Measurements from ENCODE around the gene ERBB4.
"Not testable (repeated sequence)": the region's sequence is repeated elsewhere in the genome, so short reads cannot be mapped to it uniquely, and the experiment has no call there.

Gene ERBB4

GRCh38 chr2:212226114-212226513 is 312.5 kb downstream of the ERBB4 start:
- DNase-seq (ENCODE audit: low read depth, low spot score), result no peak

DNA sequence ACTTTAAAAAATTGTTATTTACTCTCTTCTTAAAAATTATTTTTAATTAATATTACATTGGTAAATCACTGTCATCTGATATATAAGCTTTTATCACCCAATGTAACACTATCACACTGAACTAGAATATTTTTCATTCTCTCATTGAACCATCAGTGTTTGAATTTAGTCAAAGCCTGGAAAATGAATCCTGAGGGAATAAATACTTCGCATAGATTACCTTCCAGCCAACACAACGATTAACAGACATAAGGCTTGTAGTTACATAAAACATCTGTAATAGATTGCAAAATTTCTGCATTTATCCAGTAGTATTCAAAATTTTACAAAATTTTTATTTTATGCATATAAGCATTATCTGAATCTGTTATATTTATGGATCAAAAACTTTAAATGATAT is 314.9 kb downstream of the ERBB4 start:
- DNase-seq (ENCODE audit: low read depth, low spot score), result no peak

- no peak for DNase-seq (ENCODE audit: low read depth, low spot score)
These were observed 325.4 kb downstream of the ERBB4 start for GRCh38 chr2:212213191-212213590.

GRCh38 chr2:212208467-212208866 is 330.1 kb downstream of the ERBB4 start:
- DNase-seq (ENCODE audit: low read depth, low spot score), result no peak

DNA sequence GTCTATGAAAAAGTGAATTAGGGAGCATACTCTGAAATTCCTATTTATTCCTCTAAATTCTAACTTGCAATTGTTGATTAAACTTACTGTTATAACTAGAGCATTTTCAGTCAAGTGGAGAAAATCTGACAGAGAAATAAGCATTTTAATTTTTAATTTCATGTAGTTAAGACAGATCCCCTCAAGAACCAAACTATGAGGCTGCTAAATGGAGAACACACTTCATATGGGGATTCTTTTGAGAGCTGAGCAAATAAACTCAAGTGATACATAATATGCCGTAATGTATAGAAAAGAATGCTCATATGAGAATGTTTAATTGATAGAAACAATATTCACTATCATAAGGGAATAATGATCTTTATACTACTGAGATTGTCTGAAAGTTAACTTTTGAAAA is 340.8 kb downstream of the ERBB4 start:
- DNase-seq (ENCODE audit: low read depth, low spot score), result no peak

DNA sequence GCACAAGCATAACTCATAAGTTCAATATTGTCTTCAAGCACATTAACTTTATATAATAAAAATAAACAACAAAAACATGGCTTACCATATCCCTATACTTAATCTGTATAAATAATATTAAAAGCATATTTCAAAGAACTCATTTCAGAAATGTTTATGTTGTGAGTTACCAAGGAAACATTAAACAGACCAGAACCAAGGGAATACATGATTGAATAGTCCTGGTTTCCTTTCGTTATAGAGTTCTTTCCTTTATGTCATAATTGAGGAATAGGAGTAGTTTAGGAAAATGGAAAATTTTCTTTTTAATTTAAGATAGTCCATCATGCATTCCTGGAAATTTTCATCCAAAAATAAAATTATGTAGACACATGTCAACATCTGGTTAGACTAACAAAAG is 343.0 kb downstream of the ERBB4 start:
- DNase-seq (ENCODE audit: low read depth, low spot score), result no peak

DNA sequence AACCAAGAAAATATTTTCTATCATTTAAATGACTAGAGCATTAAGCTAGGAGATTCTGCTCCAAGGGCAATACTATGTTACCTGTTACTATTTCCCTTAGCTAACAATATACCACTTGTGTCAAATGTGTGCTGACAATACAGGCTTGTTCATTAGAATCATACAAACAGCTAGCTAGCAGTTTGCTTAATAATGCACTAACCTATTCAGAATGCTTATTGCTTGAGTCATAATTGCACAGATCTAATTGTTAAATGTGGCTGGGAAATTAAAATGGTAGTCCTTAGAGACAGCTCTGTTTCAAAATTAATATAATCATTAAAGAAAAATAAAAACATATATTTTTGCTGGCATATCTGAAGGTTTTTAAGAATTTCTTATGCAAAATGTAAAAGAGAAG is 344.2 kb downstream of the ERBB4 start:
- no peak for DNase-seq (ENCODE audit: low read depth, low spot score)

GRCh38 chr2:212193803-212194202 is 344.8 kb downstream of the ERBB4 start:
- DNase-seq (ENCODE audit: low read depth, low spot score), result no peak

- no peak for DNase-seq (ENCODE audit: low read depth, low spot score)
These were observed 345.5 kb downstream of the ERBB4 start for GRCh38 chr2:212193056-212193455.

DNA sequence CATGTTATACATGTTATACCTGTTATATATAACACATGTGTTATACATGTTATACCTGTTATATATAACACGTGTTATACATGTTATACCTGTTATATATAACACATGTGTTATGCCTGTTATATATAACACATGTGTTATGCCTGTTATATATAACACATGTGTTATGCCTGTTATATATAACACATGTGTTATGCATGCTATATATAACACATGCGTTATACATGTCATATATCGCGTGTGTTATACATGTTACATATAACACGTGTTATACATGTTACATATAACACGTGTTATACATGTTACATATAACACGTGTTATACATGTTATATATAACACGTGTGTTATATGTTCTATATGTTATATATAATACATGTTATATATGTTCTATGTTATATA is 347.2 kb downstream of the ERBB4 start:
- DNase-seq (ENCODE audit: low read depth, low spot score), result not testable (repeated sequence)

DNA sequence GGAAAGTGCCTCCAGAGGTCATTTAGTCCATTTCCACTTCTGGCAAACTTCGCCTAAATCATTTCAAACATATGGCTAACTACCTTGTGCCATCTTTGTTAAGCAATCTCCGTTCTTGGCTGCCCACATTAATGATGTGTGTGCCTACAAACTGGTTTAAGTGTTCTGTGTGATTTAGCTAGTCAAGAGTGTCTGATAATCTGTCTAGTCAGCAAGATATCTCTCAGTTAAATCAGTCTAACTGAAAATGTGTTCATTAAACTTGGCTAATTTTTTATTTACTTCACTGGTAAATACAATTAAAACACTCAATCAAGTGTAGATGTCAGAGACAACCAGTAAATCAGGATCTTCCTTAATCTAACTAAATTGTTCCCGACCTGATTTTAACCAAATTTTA is 352.4 kb downstream of the ERBB4 start:
- DNase-seq (ENCODE audit: low read depth, low spot score), result no peak

DNA sequence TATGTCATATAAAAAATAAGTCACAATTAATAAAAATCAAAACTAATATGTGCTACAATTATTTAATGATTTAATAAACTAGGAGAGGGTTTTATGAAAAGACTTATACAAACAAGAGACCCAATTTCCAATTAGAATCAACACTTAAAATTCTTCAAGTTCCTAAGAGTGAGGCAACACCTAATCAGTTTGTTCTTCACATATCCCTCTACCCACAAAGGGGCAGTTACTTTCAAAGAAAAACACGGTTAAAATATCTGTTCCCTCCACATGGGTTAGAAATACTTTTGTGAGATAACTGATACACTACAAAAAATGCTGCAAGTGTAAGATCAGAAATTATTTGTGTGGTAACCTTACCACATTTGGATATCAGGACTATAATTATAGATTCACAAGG is 357.0 kb downstream of the ERBB4 start:
- no peak for DNase-seq (ENCODE audit: low read depth, low spot score)

GRCh38 chr2:212180408-212181083 is 358.1 kb downstream of the ERBB4 start:
- no peak for DNase-seq (ENCODE audit: low read depth, low spot score)

DNA sequence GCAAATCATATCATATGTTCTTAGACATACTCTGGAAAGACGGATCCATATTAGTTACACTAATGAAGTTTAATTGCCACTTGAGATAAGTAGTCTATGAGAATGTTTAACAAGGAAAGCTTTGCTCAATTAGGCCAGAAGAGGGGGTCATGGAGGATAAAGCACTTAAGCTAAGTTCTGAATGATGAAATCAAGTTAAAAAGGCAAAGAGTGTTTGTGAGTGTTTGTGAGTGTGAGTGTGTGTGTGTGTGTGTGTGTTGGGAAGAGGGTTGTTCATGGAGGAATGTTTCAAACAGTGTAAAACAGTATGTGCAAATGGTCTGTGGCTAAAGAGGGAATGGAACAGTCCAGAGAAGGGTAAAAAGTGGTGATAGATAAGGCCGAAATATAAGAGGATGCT is 360.9 kb downstream of the ERBB4 start:
- no peak for DNase-seq (ENCODE audit: low read depth, low spot score)

DNA sequence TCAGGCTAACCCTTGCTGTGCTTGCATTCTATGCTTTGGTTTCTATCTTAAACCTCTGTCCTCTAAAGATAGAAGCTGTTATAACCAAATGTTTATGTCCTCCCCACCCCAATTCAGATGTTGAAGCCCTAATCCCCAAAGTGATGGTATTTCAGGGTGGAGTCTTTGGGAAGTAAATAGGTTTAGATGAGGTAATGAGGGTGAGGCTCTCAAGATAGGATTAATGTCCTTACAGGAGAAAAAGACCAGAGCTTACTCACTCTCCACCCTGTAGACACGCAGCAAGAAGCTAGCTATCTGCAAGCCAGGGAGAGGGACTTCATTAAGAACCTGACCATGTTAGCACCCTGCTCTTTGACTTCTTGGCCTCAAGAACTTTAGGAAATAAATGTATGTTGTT is 362.5 kb downstream of the ERBB4 start:
- no peak for DNase-seq (ENCODE audit: low read depth, low spot score)

GRCh38 chr2:212173756-212174510 is 364.7 kb downstream of the ERBB4 start:
- no peak for DNase-seq (ENCODE audit: low read depth, low spot score)

DNA sequence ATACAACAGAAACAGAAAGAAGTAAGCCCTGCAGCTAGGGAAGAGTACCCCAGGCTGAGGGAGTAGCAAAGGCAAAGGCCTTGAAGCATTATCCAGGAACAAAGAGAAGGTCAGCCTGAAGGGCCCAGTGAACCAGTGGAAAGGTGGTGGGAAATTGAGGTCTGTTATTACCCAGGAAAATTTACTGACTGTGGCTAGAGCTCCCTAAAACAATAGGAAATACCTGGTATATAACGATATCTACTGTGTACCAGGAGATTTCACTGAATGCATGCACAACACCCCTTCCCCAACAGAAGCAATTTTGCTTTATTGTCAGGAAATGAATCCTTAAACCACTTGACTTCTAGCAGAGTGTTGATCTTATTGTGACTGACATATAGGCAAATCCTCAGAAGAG is 365.3 kb downstream of the ERBB4 start:
- no peak for DNase-seq (ENCODE audit: low read depth, low spot score)

GRCh38 chr2:212170382-212170781 is 368.2 kb downstream of the ERBB4 start:
- DNase-seq (ENCODE audit: low read depth, low spot score), result no peak

DNA sequence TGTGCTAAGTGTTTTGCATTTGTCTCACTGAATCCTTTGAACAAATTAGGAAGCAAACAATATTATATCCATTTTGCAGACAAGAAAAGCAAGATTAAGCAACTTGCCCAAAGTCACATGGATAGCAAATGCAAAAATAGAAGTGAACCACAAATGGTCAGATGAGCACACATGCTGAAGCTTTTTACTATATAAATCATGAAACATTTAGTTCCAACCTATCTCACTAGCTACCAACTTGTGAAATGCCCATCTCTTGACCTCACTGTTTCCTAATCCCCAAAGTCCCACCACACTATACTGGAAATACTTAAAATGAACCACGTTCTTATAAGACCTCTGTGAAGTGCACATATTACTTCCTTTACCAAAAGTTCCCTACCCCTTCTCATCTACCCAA is 380.5 kb downstream of the ERBB4 start:
- DNase-seq (ENCODE audit: low read depth, low spot score), result no peak

GRCh38 chr2:212157012-212157411 is 381.6 kb downstream of the ERBB4 start:
- no peak for DNase-seq (ENCODE audit: low read depth, low spot score)

DNA sequence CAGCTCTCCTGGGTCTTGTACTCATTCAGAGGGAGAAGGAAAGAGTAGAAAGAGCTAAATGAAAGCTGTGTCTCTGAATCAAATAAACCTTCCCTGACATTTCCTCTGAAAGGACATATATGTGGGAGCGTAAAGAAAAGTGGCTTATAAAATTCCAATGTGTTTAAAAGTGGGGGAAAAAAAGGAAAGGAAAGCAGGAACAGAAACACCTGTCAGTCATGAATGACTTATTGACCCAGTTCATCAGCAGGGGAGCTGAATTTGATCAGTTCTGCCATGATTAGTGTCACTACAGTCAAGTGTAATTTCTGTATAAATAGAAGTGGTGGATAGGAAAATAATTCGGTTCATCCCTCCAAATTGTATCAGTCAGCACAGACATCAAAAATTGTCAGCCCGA is 382.5 kb downstream of the ERBB4 start:
- DNase-seq (ENCODE audit: low read depth, low spot score), result no peak

DNA sequence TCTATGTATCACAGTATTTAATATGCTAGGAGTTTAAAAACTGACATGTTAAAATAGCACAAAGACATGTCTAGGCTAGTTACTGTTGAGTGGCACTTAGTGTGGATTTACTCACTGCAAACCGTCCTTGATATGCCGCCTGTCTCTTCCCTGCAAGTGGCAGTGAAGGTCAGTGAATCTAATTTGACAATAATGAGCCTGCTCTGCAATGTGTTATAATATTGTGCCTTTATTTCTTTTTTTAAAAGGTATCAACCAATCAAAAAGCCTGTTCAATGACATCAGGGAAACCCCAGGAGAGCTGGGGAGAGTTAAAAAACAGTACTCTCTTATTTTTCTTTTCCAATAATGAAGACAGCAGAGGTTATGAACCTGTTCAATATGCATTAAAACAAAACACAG is 384.1 kb downstream of the ERBB4 start:
- DNase-seq (ENCODE audit: low read depth, low spot score), result no peak

DNA sequence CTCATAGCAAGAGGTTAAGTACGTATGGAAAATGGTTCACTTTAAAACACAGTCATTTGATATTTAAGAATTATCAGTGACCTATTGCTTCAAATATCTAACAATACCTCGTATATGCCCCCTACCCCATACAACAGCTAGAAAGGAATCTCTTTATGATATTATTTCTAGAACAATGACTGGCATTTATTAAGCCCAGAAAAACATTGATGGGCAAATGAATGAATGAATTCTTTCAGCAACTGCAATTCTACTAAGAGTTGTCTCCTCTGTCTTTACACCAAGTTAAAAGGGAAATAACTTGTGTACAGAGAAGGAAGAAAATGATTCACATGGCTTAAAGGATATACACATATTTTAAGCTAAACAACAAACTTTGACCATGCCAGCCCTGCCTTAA is 384.7 kb downstream of the ERBB4 start:
- no peak for DNase-seq (ENCODE audit: low read depth, low spot score)
